ENCODE measurements around the gene GRK6. TPM values are rescaled to one million over a fixed set of nuclear protein-coding genes. Genes with fewer than 3 reads are reported as not detected.
A peak's percentile ranks its signal among the peaks of the same experiment; 100 is the strongest.

The GRK6 gene
- total RNA-seq, 4 donors from 2014 or later: 19.4 to 26.4 (median 23.2) TPM

GRCh38 chr5:177403792-177404640, 22.5 kb upstream of the GRK6 start:
- WGBS, 2 donors: 1% methylated on average over 44 of the region's 93 CpGs; no CpG with 5 or more reads in 1 of the 2 donors
- H3K4me3 ChIP-seq: peak overlapping the region; percentile 31 to 65 (median 54)
- H3K4me1 ChIP-seq: peaks cover 0 to 44% (median 25%) of the 10 kb centered on the region in 4 donors
- peaks cover 3 to 69% of the 10 kb centered on the region in 2 donors for H3K27me3 ChIP-seq
- peak; percentile 61 to 66 for DNase-seq (ENCODE audit: low spot score in 2 of 2)
- no peaks in the 10 kb centered on the region for H3K36me3 ChIP-seq
- no peaks in the 10 kb centered on the region for H3K9me3 ChIP-seq
- TF ChIP-seq CTCF (IDR thresholded peaks at IDR 0.05) (peak; percentile 76 to 93 (median 78)), EP300 (IDR thresholded peaks at IDR 0.05) (peak in 1 of 2 donors; percentile 39), POLR2A (IDR thresholded peaks at IDR 0.05) (no peak)
- peak overlapping the region in 2 of 4 donors; percentile 28 to 51 for H3K27ac ChIP-seq

GRCh38 chr5:177404641-177405179, 21.8 kb upstream of the GRK6 start:
- Histone ChIP-seq H3K9me3 (no peaks in the 10 kb centered on the region), H3K36me3 (no peaks in the 10 kb centered on the region), H3K4me3 (peak overlapping the region; percentile 31 to 65 (median 54)), H3K27ac (peak overlapping the region in 1 of 4 donors; percentile 28), H3K27me3 (peaks cover 3 to 62% of the 10 kb centered on the region in 2 donors), H3K4me1 (peaks cover 0 to 42% (median 25%) of the 10 kb centered on the region in 4 donors)
- DNase-seq (ENCODE audit: low spot score in 2 of 2): no peak
- 27 to 36% methylated on average over 11 to 14 of the region's 16 CpGs for WGBS, 2 donors
- TF ChIP-seq CTCF (IDR thresholded peaks at IDR 0.05) (no peak), POLR2A (IDR thresholded peaks at IDR 0.05) (no peak), EP300 (IDR thresholded peaks at IDR 0.05) (no peak)

- no peak for DNase-seq (ENCODE audit: low spot score in 2 of 2)
- peaks cover 3 to 56% of the 10 kb centered on the region in 2 donors for H3K27me3 ChIP-seq
- H3K4me1 ChIP-seq: peaks cover 0 to 36% (median 22%) of the 10 kb centered on the region in 4 donors
- H3K27ac ChIP-seq: no peak overlapping the region
- no peaks in the 10 kb centered on the region for H3K36me3 ChIP-seq
- H3K9me3 ChIP-seq: no peaks in the 10 kb centered on the region
- 89 to 92% methylated on average over 2 of the region's 2 CpGs for WGBS, 2 donors
- no peak overlapping the region for H3K4me3 ChIP-seq
- no peak for TF ChIP-seq POLR2A (IDR thresholded peaks at IDR 0.05)
- TF ChIP-seq EP300 (IDR thresholded peaks at IDR 0.05): no peak
- TF ChIP-seq CTCF (IDR thresholded peaks at IDR 0.05): no peak
These were observed 21.2 kb upstream of the GRK6 start for GRCh38 chr5:177405312-177405711.

GRCh38 chr5:177405805-177406204, 20.7 kb upstream of the GRK6 start:
- H3K4me1 ChIP-seq: peaks cover 0 to 31% (median 21%) of the 10 kb centered on the region in 4 donors
- H3K9me3 ChIP-seq: no peaks in the 10 kb centered on the region
- H3K27me3 ChIP-seq: peaks cover 3 to 51% of the 10 kb centered on the region in 2 donors
- no peak overlapping the region for H3K4me3 ChIP-seq
- WGBS, 2 donors: 70 to 85% methylated on average over 4 to 5 of the region's 5 CpGs
- TF ChIP-seq CTCF (IDR thresholded peaks at IDR 0.05) (no peak), POLR2A (IDR thresholded peaks at IDR 0.05) (no peak), EP300 (IDR thresholded peaks at IDR 0.05) (no peak)
- DNase-seq (ENCODE audit: low spot score in 2 of 2): no peak
- no peaks in the 10 kb centered on the region for H3K36me3 ChIP-seq
- H3K27ac ChIP-seq: no peak overlapping the region

Data from tibial nerve (tissue), 4 donors.